Measurements from ENCODE around the gene RPL21. TPM values are rescaled to one million over a fixed set of nuclear protein-coding genes. Genes with fewer than 3 reads are reported as not detected.

RPL21 gene
- polyA plus RNA-seq, 4 donors = 815 to 1,928 (median 1,534) TPM

DNA sequence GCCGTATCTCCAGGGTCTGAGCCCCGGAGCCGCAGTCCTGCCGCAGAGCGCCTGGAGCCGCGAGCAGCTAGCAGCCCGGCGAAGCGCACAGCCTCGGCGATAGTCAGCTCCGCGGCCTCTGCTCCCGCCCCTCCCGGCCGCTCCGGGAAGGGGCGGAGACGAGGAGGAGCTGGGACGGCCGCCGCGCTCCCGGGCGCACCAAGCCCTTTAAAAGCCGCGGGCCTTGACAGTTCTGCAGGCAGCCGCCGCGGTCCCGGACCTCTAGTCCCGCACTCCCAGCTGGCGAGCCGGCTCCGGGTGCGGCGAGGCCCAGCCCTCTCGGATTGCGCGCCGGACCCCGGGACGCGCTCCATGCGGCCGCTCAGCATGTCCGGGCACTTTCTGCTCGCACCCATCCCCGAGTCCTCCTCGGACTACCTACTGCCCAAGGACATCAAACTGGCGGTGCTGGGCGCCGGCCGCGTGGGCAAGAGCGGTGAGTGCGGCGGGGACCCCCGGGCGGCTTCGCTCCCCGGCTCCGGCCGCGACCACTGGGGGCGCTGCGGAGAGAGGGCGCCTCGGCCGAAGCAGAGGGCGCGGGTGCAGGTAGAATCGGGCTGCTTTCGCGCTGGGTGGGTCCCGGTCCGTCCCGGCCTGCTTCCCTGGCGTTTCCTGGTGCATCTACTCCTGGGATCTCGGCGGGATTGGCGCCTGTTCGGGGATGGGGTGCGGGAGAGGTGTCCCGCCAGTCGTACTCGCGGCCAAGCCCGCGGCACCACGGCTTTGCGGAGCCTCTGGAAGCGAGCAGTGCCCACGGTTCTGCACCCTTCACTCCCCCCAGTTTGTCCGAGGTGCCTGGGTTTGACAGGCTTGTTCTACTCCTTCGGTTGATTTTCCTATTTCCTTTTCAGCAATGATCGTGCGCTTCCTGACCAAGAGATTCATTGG, 19.5 kb downstream of the RPL21 start, which contains the start of gene RASL11A:
Gene RASL11A (plus strand): TSS at position 237 of the 927 bp plus-strand sequence. CDS start 115 bp downstream, at position 352.
- WGBS, 3 donors = 0 to 1% (median 0%) methylated on average over 79 to 99 of the region's 99 CpGs
- peaks cover 0 to 3% (median 0%) of the 10 kb centered on the region in 3 donors for H3K36me3 ChIP-seq (ENCODE audit: control insufficient read depth in 3 of 3, insufficient read depth in 2 of 3, low read depth in 1 of 3, low read length in 3 of 3)
- H3K4me1 ChIP-seq (ENCODE audit: control insufficient read depth in 3 of 3, insufficient read depth in 2 of 3, low read depth in 1 of 3, low read length in 2 of 3) = peaks cover 0 to 3% (median 2%) of the 10 kb centered on the region in 3 donors
- H3K27me3 ChIP-seq (ENCODE audit: control insufficient read depth in 3 of 3, insufficient read depth in 3 of 3, low read length in 3 of 3) = no peaks in the 10 kb centered on the region
- H3K4me3 ChIP-seq (ENCODE audit: low read depth in 1 of 3, low read length in 3 of 3) = peak within 1 kb of the TSS; percentile 72 to 77 (median 75)
- DNase-seq (peak; percentile 90 to 92), FAIRE-seq (no peak)
- peak within 1 kb of the TSS; percentile 75 to 93 (median 88) for H3K27ac ChIP-seq (ENCODE audit: low read depth in 1 of 3, low read length in 2 of 3)
- no peaks in the 10 kb centered on the region for H3K9me3 ChIP-seq (ENCODE audit: control insufficient read depth in 2 of 2, insufficient read depth in 1 of 2, low read depth in 1 of 2, low read length in 1 of 2)

DNA sequence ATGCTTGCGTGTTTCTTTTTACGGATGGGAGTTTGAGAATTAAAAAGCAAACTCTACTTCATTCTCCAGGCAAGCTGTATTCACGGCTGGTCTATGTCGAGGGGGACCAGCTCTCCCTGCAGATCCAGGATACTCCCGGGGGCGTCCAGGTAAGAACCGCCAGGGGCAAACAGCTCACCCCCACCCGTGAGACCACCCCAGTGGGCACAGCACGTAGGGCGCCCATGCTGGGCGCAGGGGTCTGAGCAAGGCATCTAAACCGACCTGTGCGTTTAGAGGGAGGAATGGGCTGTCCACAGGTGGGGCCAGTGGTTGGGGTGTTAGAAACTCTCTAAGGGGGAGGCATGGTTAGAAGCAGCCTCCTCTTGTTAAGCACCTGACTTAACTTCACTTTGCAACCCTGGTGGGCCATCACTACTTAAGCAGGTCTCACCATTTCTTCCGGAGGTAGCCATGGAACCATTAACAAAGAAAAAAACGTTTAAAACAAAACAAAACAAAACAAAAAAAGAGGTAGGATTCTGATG, 20.3 kb downstream of the RPL21 start:
- H3K4me1 ChIP-seq (ENCODE audit: control insufficient read depth in 3 of 3, insufficient read depth in 2 of 3, low read depth in 1 of 3, low read length in 2 of 3) = peaks cover 0 to 3% (median 2%) of the 10 kb centered on the region in 3 donors
- WGBS, 3 donors = 7 to 41% (median 29%) methylated on average over 15 of the region's 15 CpGs
- H3K36me3 ChIP-seq (ENCODE audit: control insufficient read depth in 3 of 3, insufficient read depth in 2 of 3, low read depth in 1 of 3, low read length in 3 of 3) = peaks cover 0 to 3% (median 0%) of the 10 kb centered on the region in 3 donors
- peak overlapping the region; percentile 72 to 77 (median 75) for H3K4me3 ChIP-seq (ENCODE audit: low read depth in 1 of 3, low read length in 3 of 3)
- H3K9me3 ChIP-seq (ENCODE audit: control insufficient read depth in 2 of 2, insufficient read depth in 1 of 2, low read depth in 1 of 2, low read length in 1 of 2) = no peaks in the 10 kb centered on the region
- FAIRE-seq = no peak
- H3K27me3 ChIP-seq (ENCODE audit: control insufficient read depth in 3 of 3, insufficient read depth in 3 of 3, low read length in 3 of 3) = no peaks in the 10 kb centered on the region
- H3K27ac ChIP-seq (ENCODE audit: low read depth in 1 of 3, low read length in 2 of 3) = peak overlapping the region in 1 of 3 donors; percentile 93
- DNase-seq = no peak

DNA sequence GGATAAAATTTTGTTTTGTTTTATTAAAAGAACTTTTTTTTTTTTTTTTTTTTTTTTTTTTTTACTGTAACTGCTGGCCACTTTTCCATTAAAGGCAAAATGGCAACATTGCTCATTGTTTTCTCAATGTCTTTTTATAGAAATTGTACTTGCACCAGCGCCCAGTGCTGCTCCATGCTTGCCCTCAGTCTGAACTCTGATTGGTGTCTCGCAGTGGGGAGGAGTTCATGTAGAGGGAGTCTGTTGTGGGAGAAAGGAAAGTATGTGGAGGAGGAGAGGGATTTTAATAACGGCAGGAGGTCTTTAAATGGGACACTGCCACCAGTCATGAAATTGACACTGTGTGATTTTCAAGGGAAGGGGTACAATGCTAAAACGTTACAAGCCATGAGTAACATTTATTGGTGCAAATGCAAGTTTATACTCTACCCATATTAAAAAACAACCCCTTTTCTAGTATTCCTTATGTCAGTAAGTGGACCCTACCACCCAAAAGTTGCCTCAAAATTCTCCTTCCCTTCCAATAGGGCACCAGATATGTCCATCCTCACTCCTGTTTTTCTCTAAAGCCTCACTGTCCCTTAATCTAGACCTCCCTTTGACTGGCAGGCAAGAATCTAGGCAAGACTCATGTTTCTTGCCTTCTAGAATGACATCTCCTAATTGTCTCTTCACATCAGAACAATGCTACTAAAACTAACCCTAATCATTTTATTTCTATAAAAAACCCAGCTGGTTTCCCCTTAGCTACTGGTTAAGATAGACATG, 22.5 kb downstream of the RPL21 start:
- no peak for FAIRE-seq
- H3K27ac ChIP-seq (ENCODE audit: low read depth in 1 of 3, low read length in 2 of 3) = no peak overlapping the region
- no peak overlapping the region for H3K4me3 ChIP-seq (ENCODE audit: low read depth in 1 of 3, low read length in 3 of 3)
- H3K36me3 ChIP-seq (ENCODE audit: control insufficient read depth in 3 of 3, insufficient read depth in 2 of 3, low read depth in 1 of 3, low read length in 3 of 3) = peaks cover 0 to 3% (median 0%) of the 10 kb centered on the region in 3 donors
- peaks cover 0 to 3% (median 2%) of the 10 kb centered on the region in 3 donors for H3K4me1 ChIP-seq (ENCODE audit: control insufficient read depth in 3 of 3, insufficient read depth in 2 of 3, low read depth in 1 of 3, low read length in 2 of 3)
- no peak for DNase-seq
- H3K27me3 ChIP-seq (ENCODE audit: control insufficient read depth in 3 of 3, insufficient read depth in 3 of 3, low read length in 3 of 3) = no peaks in the 10 kb centered on the region
- WGBS, 3 donors = 70 to 82% (median 79%) methylated on average over 4 of the region's 4 CpGs
- no peaks in the 10 kb centered on the region for H3K9me3 ChIP-seq (ENCODE audit: control insufficient read depth in 2 of 2, insufficient read depth in 1 of 2, low read depth in 1 of 2, low read length in 1 of 2)

DNA sequence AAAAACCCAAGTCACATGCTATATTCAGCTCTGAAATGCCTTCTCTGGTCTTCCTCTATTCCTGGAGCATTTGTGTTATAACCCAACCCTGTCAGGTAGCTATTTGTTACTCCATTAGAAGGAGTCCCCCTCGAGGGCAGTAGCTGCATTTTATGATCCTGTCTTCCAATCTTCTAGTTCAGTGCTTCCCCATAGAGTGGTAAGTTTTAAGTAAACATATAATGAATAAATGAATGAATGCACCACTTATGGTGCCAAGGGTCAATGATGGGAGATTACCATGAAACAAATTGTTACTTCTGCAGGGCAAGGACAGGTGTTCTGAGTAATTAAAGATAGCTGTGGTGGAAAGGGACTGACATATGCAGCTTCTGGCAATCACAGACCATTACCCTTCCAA, 23.3 kb downstream of the RPL21 start:
- Histone ChIP-seq H3K27ac (ENCODE audit: low read depth in 1 of 3, low read length in 2 of 3) (no peak overlapping the region), H3K4me1 (ENCODE audit: control insufficient read depth in 3 of 3, insufficient read depth in 2 of 3, low read depth in 1 of 3, low read length in 2 of 3) (peaks cover 0 to 3% (median 2%) of the 10 kb centered on the region in 3 donors), H3K9me3 (ENCODE audit: control insufficient read depth in 2 of 2, insufficient read depth in 1 of 2, low read depth in 1 of 2, low read length in 1 of 2) (no peaks in the 10 kb centered on the region), H3K27me3 (ENCODE audit: control insufficient read depth in 3 of 3, insufficient read depth in 3 of 3, low read length in 3 of 3) (no peaks in the 10 kb centered on the region), H3K4me3 (ENCODE audit: low read depth in 1 of 3, low read length in 3 of 3) (no peak overlapping the region), H3K36me3 (ENCODE audit: control insufficient read depth in 3 of 3, insufficient read depth in 2 of 3, low read depth in 1 of 3, low read length in 3 of 3) (peaks cover 0 to 3% (median 0%) of the 10 kb centered on the region in 3 donors)
- WGBS, 3 donors = 6 to 20% (median 15%) methylated on average over 1 of the region's 1 CpG
- DNase-seq (peak in 1 of 2 donors; percentile 43), FAIRE-seq (no peak)

DNA sequence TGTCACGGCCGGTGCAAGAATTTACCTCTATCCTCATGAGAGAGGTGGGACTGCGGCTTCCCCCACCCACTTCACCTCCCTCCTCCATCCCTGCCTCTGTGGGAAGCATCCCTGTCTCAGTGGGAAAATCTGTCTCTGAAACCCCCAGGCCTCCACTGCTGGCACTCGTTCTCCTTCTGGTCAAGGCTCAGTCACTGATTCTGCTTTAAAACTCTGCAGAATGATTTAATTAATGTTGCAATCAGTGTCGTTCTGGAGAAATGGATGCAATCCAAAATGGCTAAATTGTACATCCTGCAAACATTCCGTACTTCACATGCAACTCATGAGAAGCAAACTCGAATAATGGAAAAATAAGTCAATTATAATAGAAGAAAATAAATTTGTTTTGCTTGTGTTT, 24.8 kb downstream of the RPL21 start:
- DNase-seq (no peak), FAIRE-seq (no peak)
- no peak overlapping the region for H3K4me3 ChIP-seq (ENCODE audit: low read depth in 1 of 3, low read length in 3 of 3)
- WGBS, 3 donors = 70 to 88% (median 77%) methylated on average over 7 of the region's 7 CpGs
- H3K4me1 ChIP-seq (ENCODE audit: control insufficient read depth in 3 of 3, insufficient read depth in 2 of 3, low read depth in 1 of 3, low read length in 2 of 3) = peaks cover 2 to 3% (median 2%) of the 10 kb centered on the region in 3 donors
- H3K27ac ChIP-seq (ENCODE audit: low read depth in 1 of 3, low read length in 2 of 3) = peak overlapping the region in 1 of 3 donors; percentile 4
- no peaks in the 10 kb centered on the region for H3K9me3 ChIP-seq (ENCODE audit: control insufficient read depth in 2 of 2, insufficient read depth in 1 of 2, low read depth in 1 of 2, low read length in 1 of 2)
- no peaks in the 10 kb centered on the region for H3K27me3 ChIP-seq (ENCODE audit: control insufficient read depth in 3 of 3, insufficient read depth in 3 of 3, low read length in 3 of 3)
- H3K36me3 ChIP-seq (ENCODE audit: control insufficient read depth in 3 of 3, insufficient read depth in 2 of 3, low read depth in 1 of 3, low read length in 3 of 3) = peaks cover 0 to 3% (median 0%) of the 10 kb centered on the region in 3 donors

DNA sequence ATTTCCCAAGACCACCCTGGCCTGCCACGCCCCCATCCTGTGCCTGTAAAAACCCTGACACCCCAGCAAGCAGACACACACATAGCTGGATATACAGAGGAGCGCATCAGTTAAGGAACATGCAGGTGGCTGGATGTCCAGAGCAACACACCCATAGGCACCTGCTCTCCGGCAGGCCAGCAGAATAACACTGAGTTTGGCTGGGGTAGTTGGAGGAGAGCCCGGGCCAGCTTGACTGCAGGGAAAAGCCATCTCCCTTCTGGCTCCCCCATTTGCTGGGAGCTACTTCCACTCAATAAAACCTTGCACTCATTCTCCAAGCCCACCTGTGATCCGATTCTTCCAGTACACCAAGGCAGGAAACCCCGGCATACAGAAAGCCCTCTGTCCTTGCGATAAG, 28.1 kb downstream of the RPL21 start:
- H3K4me3 ChIP-seq (ENCODE audit: low read depth in 1 of 3, low read length in 3 of 3) = no peak overlapping the region
- H3K27ac ChIP-seq (ENCODE audit: low read depth in 1 of 3, low read length in 2 of 3) = no peak overlapping the region
- H3K4me1 ChIP-seq (ENCODE audit: control insufficient read depth in 3 of 3, insufficient read depth in 2 of 3, low read depth in 1 of 3, low read length in 2 of 3) = peaks cover 0 to 2% (median 0%) of the 10 kb centered on the region in 3 donors
- WGBS, 3 donors = 83 to 89% (median 87%) methylated on average over 7 of the region's 7 CpGs
- no peak for FAIRE-seq
- no peaks in the 10 kb centered on the region for H3K36me3 ChIP-seq (ENCODE audit: control insufficient read depth in 3 of 3, insufficient read depth in 2 of 3, low read depth in 1 of 3, low read length in 3 of 3)
- DNase-seq = no peak
- no peaks in the 10 kb centered on the region for H3K9me3 ChIP-seq (ENCODE audit: control insufficient read depth in 2 of 2, insufficient read depth in 1 of 2, low read depth in 1 of 2, low read length in 1 of 2)
- no peaks in the 10 kb centered on the region for H3K27me3 ChIP-seq (ENCODE audit: control insufficient read depth in 3 of 3, insufficient read depth in 3 of 3, low read length in 3 of 3)

DNA sequence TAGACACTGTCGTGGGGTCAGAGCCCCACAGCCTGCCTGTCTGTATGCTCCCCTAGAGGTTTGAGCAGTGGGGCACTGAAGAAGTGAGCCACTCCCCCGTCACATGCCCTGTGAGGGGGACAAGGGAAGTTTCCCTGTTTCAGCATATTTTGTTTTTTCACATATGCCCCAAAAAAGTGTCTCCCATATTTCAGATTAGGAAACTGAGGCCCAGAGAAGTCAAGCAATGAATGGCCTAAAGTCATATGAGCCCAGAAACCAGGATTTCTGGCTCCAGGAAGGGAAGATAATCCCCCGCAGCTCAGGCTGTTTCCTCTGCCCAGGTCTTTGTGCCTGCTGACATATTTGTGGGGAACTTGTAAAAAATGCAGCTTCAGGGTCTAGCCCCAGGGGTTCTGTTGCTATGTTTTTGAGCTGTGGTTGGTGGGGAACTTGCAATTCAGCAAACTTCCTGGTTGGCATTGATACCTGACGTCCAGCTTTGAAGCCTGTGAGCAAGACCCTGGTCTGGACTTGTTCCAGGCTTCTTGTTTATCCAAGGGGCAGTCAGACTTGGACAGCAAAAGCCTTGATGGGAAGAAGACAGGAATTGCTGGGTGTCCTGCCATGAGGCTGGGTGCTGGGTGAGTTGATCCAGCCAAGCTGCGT, 28.8 kb downstream of the RPL21 start:
- WGBS, 3 donors = 70 to 82% (median 73%) methylated on average over 5 of the region's 5 CpGs
- Histone ChIP-seq H3K4me3 (ENCODE audit: low read depth in 1 of 3, low read length in 3 of 3) (no peak overlapping the region), H3K4me1 (ENCODE audit: control insufficient read depth in 3 of 3, insufficient read depth in 2 of 3, low read depth in 1 of 3, low read length in 2 of 3) (peaks cover 0 to 2% (median 0%) of the 10 kb centered on the region in 3 donors), H3K27me3 (ENCODE audit: control insufficient read depth in 3 of 3, insufficient read depth in 3 of 3, low read length in 3 of 3) (no peaks in the 10 kb centered on the region), H3K9me3 (ENCODE audit: control insufficient read depth in 2 of 2, insufficient read depth in 1 of 2, low read depth in 1 of 2, low read length in 1 of 2) (no peaks in the 10 kb centered on the region), H3K27ac (ENCODE audit: low read depth in 1 of 3, low read length in 2 of 3) (no peak overlapping the region), H3K36me3 (ENCODE audit: control insufficient read depth in 3 of 3, insufficient read depth in 2 of 3, low read depth in 1 of 3, low read length in 3 of 3) (no peaks in the 10 kb centered on the region)
- DNase-seq = no peak
- no peak for FAIRE-seq
